T-helper 9 cell (primary cell): Measurements from ENCODE around the gene MAPK9.

Source experiments
- DNase-seq: peaks from one replicate; pipeline ENCODE4 v3.0.0-alpha.2; 2020

MAPK9 gene

GRCh38 chr5:180291234-180291940 is 496 bp downstream of the MAPK9 start:
- no peak for DNase-seq

- DNase-seq = no peak
Measured at GRCh38 chr5:180290568-180291233, 1.2 kb downstream of the MAPK9 start.

GRCh38 chr5:180289966-180290365 is 1.9 kb downstream of the MAPK9 start:
- no peak for DNase-seq

- DNase-seq = no peak
Measured at GRCh38 chr5:180289433-180289832, 2.5 kb downstream of the MAPK9 start.

- no peak for DNase-seq
Measured at GRCh38 chr5:180287868-180288267, 4.0 kb downstream of the MAPK9 start.

- no peak for DNase-seq
Measured at GRCh38 chr5:180287404-180287803, 4.5 kb downstream of the MAPK9 start.

- DNase-seq = no peak
Measured at GRCh38 chr5:180284149-180284548, 7.7 kb downstream of the MAPK9 start.

GRCh38 chr5:180283026-180283615 is 8.8 kb downstream of the MAPK9 start:
- no peak for DNase-seq

GRCh38 chr5:180282281-180282680 is 9.6 kb downstream of the MAPK9 start:
- no peak for DNase-seq

GRCh38 chr5:180281706-180282105 is 10.2 kb downstream of the MAPK9 start:
- no peak for DNase-seq

GRCh38 chr5:180274695-180275094 is 17.2 kb downstream of the MAPK9 start:
- no peak for DNase-seq

GRCh38 chr5:180271221-180271620 is 20.7 kb downstream of the MAPK9 start:
- no peak for DNase-seq

GRCh38 chr5:180259260-180259611 is 32.6 kb downstream of the MAPK9 start:
- DNase-seq = no peak

GRCh38 chr5:180253036-180253824 is 38.7 kb downstream of the MAPK9 start:
- no peak for DNase-seq

GRCh38 chr5:180251887-180252286 is 40.0 kb downstream of the MAPK9 start:
- DNase-seq = no peak

- DNase-seq = no peak
Measured at GRCh38 chr5:180251141-180251540, 40.7 kb downstream of the MAPK9 start.

- no peak for DNase-seq
Measured at GRCh38 chr5:180250329-180250728, 41.6 kb downstream of the MAPK9 start.

GRCh38 chr5:180241600-180241999 is 50.3 kb downstream of the MAPK9 start:
- no peak for DNase-seq

GRCh38 chr5:180238631-180239030 is 53.3 kb downstream of the MAPK9 start:
- no peak for DNase-seq

- no peak for DNase-seq
Measured at GRCh38 chr5:180235846-180236245, 56.0 kb downstream of the MAPK9 start.

GRCh38 chr5:180235077-180235476 is 56.8 kb downstream of the MAPK9 start:
- no peak for DNase-seq

GRCh38 chr5:180234271-180234670 is 57.6 kb downstream of the MAPK9 start:
- DNase-seq = no peak

GRCh38 chr5:180233729-180234128 is 58.2 kb downstream of the MAPK9 start:
- DNase-seq = no peak

- no peak for DNase-seq
Measured at GRCh38 chr5:180230017-180230416, 61.9 kb downstream of the MAPK9 start.
